Liver (tissue), 5 donors: ENCODE results near the gene PNPLA2. TPM values are rescaled to one million over a fixed set of nuclear protein-coding genes. Genes with fewer than 3 reads are reported as not detected.

Experiments
- polyA plus RNA-seq, 2 donors: library from polyadenylated mRNA; stranded (reverse) in 1 of 2; unstranded in 1 of 2; fragments of 200-250 nt in 1 of 2; fragments of >200 nt in 1 of 2; fragmentation: Nextera tagmentation in 1 of 2; extraction: Ambion mirVana in 1 of 2; gene quantifications; one replicate each; pipeline versions ENCODE4 v1.2.1 to v1.2.3, GENCODE V29; 2013 to 2015
- small RNA-seq: library from RNA; depleted of rRNA; stranded (forward); fragments of <200 nt; gene quantifications from one replicate; pipeline ENCODE3, GENCODE V24; 2014
- total RNA-seq, 2 donors: library from RNA; depleted of rRNA; stranded (reverse); fragments of >200 nt; gene quantifications; one replicate each; pipeline ENCODE4 v1.2.3, GENCODE V29; 2014
- donor health status: healthy.
- donor health status: healthy.
- donor health status: healthy.

The PNPLA2 gene
- total and polyA plus RNA-seq, 4 donors, result 13.7 to 58.9 (median 27.2) TPM

Small RNAs within 50 kb of the gene (small RNA-seq; reads per million reads assigned to genes)
- not detected for gene SNORA52

Other genes starting within 250 kb of the PNPLA2 start
- 10 to 100 TPM; 22.4 to 25.2 TPM for gene PHRF1, start 242.4 kb upstream of the PNPLA2 start, total RNA-seq
- gene PHRF1, start 242.4 kb upstream of the PNPLA2 start, polyA plus RNA-seq, result 10 to 100 TPM in 1 of 2 donors, 1 to 10 TPM in 1; 2.4 to 15.1 TPM
- gene IRF7, start 203.0 kb upstream of the PNPLA2 start, total RNA-seq, result 10 to 100 TPM; 15.7 to 62.4 TPM
- gene IRF7, start 203.0 kb upstream of the PNPLA2 start, polyA plus RNA-seq, result 10 to 100 TPM; 23.8 to 50.3 TPM
- 10 to 100 TPM; 34.8 to 79.7 TPM for gene CDHR5, start 194.0 kb upstream of the PNPLA2 start, total RNA-seq
- 10 to 100 TPM; 29.4 to 86.2 TPM for gene CDHR5, start 194.0 kb upstream of the PNPLA2 start, polyA plus RNA-seq
- not detected for gene SCT, start 191.7 kb upstream of the PNPLA2 start, total RNA-seq
- not detected for gene SCT, start 191.7 kb upstream of the PNPLA2 start, polyA plus RNA-seq
- not detected for gene DRD4, start 181.6 kb upstream of the PNPLA2 start, total RNA-seq
- gene DRD4, start 181.6 kb upstream of the PNPLA2 start, polyA plus RNA-seq, result not detected
- gene DEAF1, start 123.7 kb upstream of the PNPLA2 start, total RNA-seq, result 10 to 100 TPM in 1 of 2 donors, 1 to 10 TPM in 1; 9.6 to 11.4 TPM
- 10 to 100 TPM in 1 of 2 donors, 1 to 10 TPM in 1; 7.0 to 10.5 TPM for gene DEAF1, start 123.7 kb upstream of the PNPLA2 start, polyA plus RNA-seq
- gene TMEM80, start 123.1 kb upstream of the PNPLA2 start, total RNA-seq, result 10 to 100 TPM in 1 of 2 donors, 1 to 10 TPM in 1; 5.1 to 11.1 TPM
- 10 to 100 TPM in 1 of 2 donors, 1 to 10 TPM in 1; 5.3 to 12.4 TPM for gene TMEM80, start 123.1 kb upstream of the PNPLA2 start, polyA plus RNA-seq
- gene EPS8L2, start 112.7 kb upstream of the PNPLA2 start, total RNA-seq, result 100 to 1,000 TPM in 1 of 2 donors, 10 to 100 TPM in 1; 24.4 to 138 TPM
- 10 to 100 TPM; 62.2 to 63.2 TPM for gene EPS8L2, start 112.7 kb upstream of the PNPLA2 start, polyA plus RNA-seq
- gene TALDO1, start 71.5 kb upstream of the PNPLA2 start, total RNA-seq, result 100 to 1,000 TPM in 1 of 2 donors, 10 to 100 TPM in 1; 72.5 to 181 TPM
- 100 to 1,000 TPM; 123 to 133 TPM for gene TALDO1, start 71.5 kb upstream of the PNPLA2 start, polyA plus RNA-seq
- gene GATD1, start 41.4 kb upstream of the PNPLA2 start, total RNA-seq, result 10 to 100 TPM; 26.3 to 37.2 TPM
- 10 to 100 TPM; 22.7 to 23.0 TPM for gene GATD1, start 41.4 kb upstream of the PNPLA2 start, polyA plus RNA-seq
- gene CEND1, start 28.8 kb upstream of the PNPLA2 start, total RNA-seq, result not detected
- gene CEND1, start 28.8 kb upstream of the PNPLA2 start, polyA plus RNA-seq, result not detected
- gene SLC25A22, start 20.6 kb upstream of the PNPLA2 start, total RNA-seq, result 10 to 100 TPM in 1 of 2 donors, 1 to 10 TPM in 1; 5.3 to 15.1 TPM
- 10 to 100 TPM in 1 of 2 donors, 1 to 10 TPM in 1; 9.0 to 26.8 TPM for gene SLC25A22, start 20.6 kb upstream of the PNPLA2 start, polyA plus RNA-seq
- gene PIDD1, start 13.7 kb upstream of the PNPLA2 start, total RNA-seq, result 10 to 100 TPM in 1 of 2 donors, 1 to 10 TPM in 1; 7.8 to 10.4 TPM
- gene PIDD1, start 13.7 kb upstream of the PNPLA2 start, polyA plus RNA-seq, result 1 to 10 TPM; 6.4 to 7.3 TPM
- gene RPLP2, start 8.9 kb upstream of the PNPLA2 start, total RNA-seq, result 100 to 1,000 TPM in 1 of 2 donors, 10 to 100 TPM in 1; 59.8 to 297 TPM
- 100 to 1,000 TPM; 273 to 476 TPM for gene RPLP2, start 8.9 kb upstream of the PNPLA2 start, polyA plus RNA-seq
- gene CRACR2B, start 9.0 kb downstream of the PNPLA2 start, total RNA-seq, result 1 to 10 TPM in 1 of 2 donors, under 1 TPM in 1; 0.14 to 2.8 TPM
- gene CRACR2B, start 9.0 kb downstream of the PNPLA2 start, polyA plus RNA-seq, result 1 to 10 TPM; 1.6 to 2.9 TPM
- 100 to 1,000 TPM in 1 of 2 donors, 10 to 100 TPM in 1; 31.6 to 127 TPM for gene CD151, start 14.0 kb downstream of the PNPLA2 start, total RNA-seq
- gene CD151, start 14.0 kb downstream of the PNPLA2 start, polyA plus RNA-seq, result 100 to 1,000 TPM; 121 to 264 TPM
- gene POLR2L, start 23.6 kb downstream of the PNPLA2 start, total RNA-seq, result 10 to 100 TPM; 28.1 to 60.4 TPM
- 100 to 1,000 TPM; 152 to 230 TPM for gene POLR2L, start 23.6 kb downstream of the PNPLA2 start, polyA plus RNA-seq
- 10 to 100 TPM; 25.2 to 35.6 TPM for gene TSPAN4, start 23.9 kb downstream of the PNPLA2 start, total RNA-seq
- gene TSPAN4, start 23.9 kb downstream of the PNPLA2 start, polyA plus RNA-seq, result 10 to 100 TPM; 16.5 to 38.1 TPM
- 10 to 100 TPM; 39.5 to 67.1 TPM for gene CHID1, start 91.9 kb downstream of the PNPLA2 start, total RNA-seq
- gene CHID1, start 91.9 kb downstream of the PNPLA2 start, polyA plus RNA-seq, result 10 to 100 TPM; 51.1 to 68.8 TPM
- 10 to 100 TPM; 20.5 to 39.7 TPM for gene AP2A2, start 107.0 kb downstream of the PNPLA2 start, total RNA-seq
- gene AP2A2, start 107.0 kb downstream of the PNPLA2 start, polyA plus RNA-seq, result 10 to 100 TPM; 22.0 to 25.5 TPM
- gene MUC6, start 217.8 kb downstream of the PNPLA2 start, total RNA-seq, result under 1 TPM; 0.05 to 0.25 TPM
- under 1 TPM; 0.12 to 0.54 TPM for gene MUC6, start 217.8 kb downstream of the PNPLA2 start, polyA plus RNA-seq